Breast epithelium (tissue), 4 donors: ENCODE data around the gene SLC25A20. TPM values are rescaled to one million over a fixed set of nuclear protein-coding genes. Genes with fewer than 3 reads are reported as not detected.

ENCODE experiments used
- DNase-seq, 2 donors: peaks; one replicate each; pipeline ENCODE4 v3.0.0-alpha.2; 2019; ENCODE audit warnings: low spot score in 2 of 2
- H3K27ac ChIP-seq, 2 donors: fragments of 200-600 bp; sonication (generic) in 1 of 2; one replicate each; pipeline ENCODE4 v1.5.1; 2016 to 2019; ENCODE audit warnings: mild to moderate bottlenecking in 1 of 2
- H3K27me3 ChIP-seq, 2 donors: fragments of 200-600 bp; sonication (generic) in 1 of 2; one replicate each; pipeline versions ENCODE4 v1.5.1 to v1.6.0; 2017 to 2019; ENCODE audit warnings: control low read depth in 1 of 2, mild to moderate bottlenecking in 1 of 2
- H3K36me3 ChIP-seq: fragments of 200-600 bp; one replicate; pipeline ENCODE4 v1.5.1; 2019
- H3K4me1 ChIP-seq, 2 donors: fragments of 200-600 bp; sonication (generic); one replicate each; pipeline ENCODE4 v1.5.1; 2016 to 2019; ENCODE audit warnings: control low read depth in 1 of 2
- H3K4me3 ChIP-seq, 3 donors: fragments of 200-600 bp; sonication (generic); 1 replicate in 2 of 3; 2 replicates in 1 of 3; pipeline ENCODE4 v1.5.1; 2016 to 2019; ENCODE audit warnings: mild to moderate bottlenecking in 3 of 3, moderate library complexity in 2 of 3
- H3K9me3 ChIP-seq, 2 donors: fragments of 200-600 bp; sonication (generic) in 1 of 2; one replicate each; pipeline ENCODE4 v1.5.1; 2016 to 2019; ENCODE audit warnings: control low read depth in 1 of 2
- POLR2A ChIP-seq: fragments of 450-650 bp; IDR thresholded peaks from one replicate; pipeline ENCODE4 v1.6.1; 2016; ENCODE audit warnings: antibody characterized with exemption, mild to moderate bottlenecking, moderate library complexity
- POLR2AphosphoS5 ChIP-seq, 3 donors: sonication (generic); formaldehyde crosslinking; IDR thresholded peaks; one replicate each; pipeline ENCODE4 v1.6.1; 2017; ENCODE audit warnings: antibody characterized with exemption in 3 of 3
- intact Hi-C: fragments of 100-400 bp; cut with DNase I; formaldehyde crosslinking; loops from one replicate; pipeline ENCODE4 v1.15.1; 2023; ENCODE audit warnings: low total_unique reads
- total RNA-seq, 3 donors: library from RNA; depleted of rRNA; stranded (reverse); fragments of >200 nt; gene quantifications; one replicate each; pipeline ENCODE4 v1.1.0, GENCODE V29; 2016
- TF ChIP-seq, protein P1 (sequence below), 3 donors: fragments of 450-650 bp; IDR thresholded peaks; one replicate each; pipeline ENCODE4 v1.5.1; 2016 to 2017; ENCODE audit warnings: antibody characterized with exemption in 3 of 3, mild to moderate bottlenecking in 3 of 3, moderate library complexity in 3 of 3

SLC25A20 gene
- 10 to 100 TPM; 24.7 to 37.3 (median 30.2) TPM for total RNA-seq

DNA sequence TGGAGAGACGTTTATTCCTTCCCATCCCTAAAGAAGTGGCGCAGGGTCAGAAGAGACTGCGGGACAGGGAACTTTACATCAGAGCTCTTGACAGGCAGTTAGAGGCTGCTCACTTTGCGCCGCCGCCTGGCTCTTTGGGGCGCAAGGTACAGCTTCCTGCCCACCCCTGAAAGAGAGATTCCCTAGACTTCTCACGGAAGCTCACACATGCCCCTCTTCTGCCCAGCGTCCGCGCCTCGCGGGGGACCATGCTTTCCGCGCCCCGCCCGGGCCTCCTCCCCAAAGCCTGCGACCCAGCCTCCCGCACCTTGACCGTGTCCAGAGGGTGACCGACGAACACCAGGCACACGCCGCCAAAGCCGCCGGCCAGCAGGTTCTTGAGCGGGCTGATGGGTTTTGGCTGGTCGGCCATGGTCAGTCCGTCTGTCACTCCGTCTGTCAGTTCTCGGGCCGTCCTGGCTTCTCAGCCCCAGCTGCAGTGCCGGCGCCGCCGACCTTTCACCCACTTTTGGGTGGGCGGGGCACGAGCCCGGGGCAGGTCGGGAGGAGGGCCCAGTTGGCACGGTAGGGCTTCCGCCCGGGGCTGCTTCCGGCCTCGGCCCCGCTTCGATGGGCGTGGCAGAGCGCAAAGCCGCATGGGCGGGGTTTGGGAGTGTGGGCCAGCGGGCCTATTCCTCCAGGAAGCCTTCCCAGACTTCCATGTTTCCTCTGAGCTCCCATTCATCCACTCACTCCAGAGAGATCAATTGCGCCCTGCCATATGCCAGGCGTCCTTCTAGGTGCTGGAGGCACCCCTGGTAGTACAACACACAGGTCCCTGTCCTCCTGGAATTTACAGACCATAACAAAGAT, at the start of gene SLC25A20:
Gene SLC25A20 (minus strand): TSS at position 500 of the 852 bp plus-strand sequence. CDS start 88 bp downstream, at position 412.
- intact Hi-C loops, result no loop called here
- DNase-seq, result peak; percentile 66 to 86
- Histone ChIP-seq H3K9me3 (no peaks in the 10 kb centered on the region), H3K4me3 (peak within 1 kb of the TSS; percentile 60 to 81 (median 75)), H3K27ac (peak within 1 kb of the TSS; percentile 76 to 81), H3K27me3 (no peaks in the 10 kb centered on the region), H3K36me3 (no peaks in the 10 kb centered on the region), H3K4me1 (peaks cover 0 to 7% of the 10 kb centered on the region in 2 donors)
- TF ChIP-seq, protein P1, sequence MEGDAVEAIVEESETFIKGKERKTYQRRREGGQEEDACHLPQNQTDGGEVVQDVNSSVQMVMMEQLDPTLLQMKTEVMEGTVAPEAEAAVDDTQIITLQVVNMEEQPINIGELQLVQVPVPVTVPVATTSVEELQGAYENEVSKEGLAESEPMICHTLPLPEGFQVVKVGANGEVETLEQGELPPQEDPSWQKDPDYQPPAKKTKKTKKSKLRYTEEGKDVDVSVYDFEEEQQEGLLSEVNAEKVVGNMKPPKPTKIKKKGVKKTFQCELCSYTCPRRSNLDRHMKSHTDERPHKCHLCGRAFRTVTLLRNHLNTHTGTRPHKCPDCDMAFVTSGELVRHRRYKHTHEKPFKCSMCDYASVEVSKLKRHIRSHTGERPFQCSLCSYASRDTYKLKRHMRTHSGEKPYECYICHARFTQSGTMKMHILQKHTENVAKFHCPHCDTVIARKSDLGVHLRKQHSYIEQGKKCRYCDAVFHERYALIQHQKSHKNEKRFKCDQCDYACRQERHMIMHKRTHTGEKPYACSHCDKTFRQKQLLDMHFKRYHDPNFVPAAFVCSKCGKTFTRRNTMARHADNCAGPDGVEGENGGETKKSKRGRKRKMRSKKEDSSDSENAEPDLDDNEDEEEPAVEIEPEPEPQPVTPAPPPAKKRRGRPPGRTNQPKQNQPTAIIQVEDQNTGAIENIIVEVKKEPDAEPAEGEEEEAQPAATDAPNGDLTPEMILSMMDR (IDR thresholded peaks at IDR 0.05), result no peak
- TF ChIP-seq POLR2AphosphoS5 (IDR thresholded peaks at IDR 0.05), result peak in 2 of 3 donors; percentile 39 to 44

DNA sequence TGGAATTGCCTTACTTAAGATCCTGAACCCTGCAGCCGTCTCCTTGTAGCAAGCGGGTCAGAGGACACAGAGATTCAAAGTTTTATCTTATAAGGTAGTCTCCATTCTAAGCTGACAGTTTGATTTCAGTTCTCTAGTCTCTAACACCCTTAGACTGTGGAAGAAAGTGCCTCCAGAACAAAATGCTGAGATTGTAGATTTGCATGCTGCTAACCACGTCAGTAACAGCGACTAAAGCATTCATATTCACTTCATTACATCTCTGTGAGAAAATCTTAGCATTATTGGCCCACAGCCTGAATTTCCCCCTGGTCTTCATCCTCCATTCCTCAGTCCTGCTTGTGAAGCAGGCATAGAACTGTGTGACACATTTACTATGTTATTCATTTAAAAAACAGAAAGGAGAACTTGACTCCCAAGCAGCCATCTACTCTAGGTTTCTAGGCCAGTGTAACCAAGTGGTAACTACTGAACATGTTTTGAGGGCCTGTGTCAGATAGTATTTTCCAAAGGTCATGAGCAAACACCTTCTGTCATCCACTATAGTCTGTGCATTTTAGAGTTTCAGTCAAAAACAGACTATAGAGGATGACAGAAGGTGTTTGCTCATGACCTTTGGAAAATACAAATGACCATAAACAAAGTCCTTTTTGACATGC, 47.3 kb upstream of the SLC25A20 start:
- intact Hi-C loops, result no loop called here
- no peak overlapping the region for H3K27ac ChIP-seq
- no peaks in the 10 kb centered on the region for H3K4me1 ChIP-seq

GRCh38 chr3:48945432-48945831, 46.8 kb upstream of the SLC25A20 start:
- H3K4me3 ChIP-seq, result no peak overlapping the region
- no peaks in the 10 kb centered on the region for H3K36me3 ChIP-seq
- no peak for TF ChIP-seq POLR2A
- TF ChIP-seq, protein P1 (IDR thresholded peaks at IDR 0.05), result no peak
- TF ChIP-seq POLR2AphosphoS5 (IDR thresholded peaks at IDR 0.05), result no peak
- no peaks in the 10 kb centered on the region for H3K4me1 ChIP-seq
- no peaks in the 10 kb centered on the region for H3K27me3 ChIP-seq
- no peaks in the 10 kb centered on the region for H3K9me3 ChIP-seq
- no peak overlapping the region for H3K27ac ChIP-seq
- DNase-seq, result no peak
- intact Hi-C loops, result no loop called here

More for the DNA sequence above, 47.3 kb upstream of the SLC25A20 start:
- no peak overlapping the region for H3K4me3 ChIP-seq
- no peaks in the 10 kb centered on the region for H3K27me3 ChIP-seq
- no peak for DNase-seq
- no peak for TF ChIP-seq POLR2A
- no peak for TF ChIP-seq POLR2AphosphoS5 (IDR thresholded peaks at IDR 0.05)
- TF ChIP-seq, protein P1 (IDR thresholded peaks at IDR 0.05), result no peak
- H3K36me3 ChIP-seq, result no peaks in the 10 kb centered on the region
- no peaks in the 10 kb centered on the region for H3K9me3 ChIP-seq

DNA sequence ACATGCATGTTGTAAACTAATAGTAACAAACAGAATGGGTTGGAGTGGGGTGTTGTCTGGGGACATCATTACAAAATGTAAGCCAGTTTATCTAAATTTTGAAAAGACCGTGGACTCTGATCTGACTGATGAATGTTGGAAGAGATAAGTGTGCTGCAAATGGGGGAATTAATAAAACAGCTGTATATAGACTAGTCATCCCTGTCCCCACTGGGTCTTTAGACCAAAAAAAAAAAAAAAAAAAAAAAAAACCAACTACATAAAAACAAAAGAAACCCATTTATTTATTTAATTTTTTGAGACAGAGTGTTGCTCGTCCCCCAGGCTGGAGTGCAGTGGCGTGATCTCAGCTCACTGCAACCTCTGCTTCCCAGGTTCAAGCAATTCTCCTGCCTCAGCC, 40.0 kb upstream of the SLC25A20 start:
- TF ChIP-seq POLR2A, result no peak
- TF ChIP-seq, protein P1 (IDR thresholded peaks at IDR 0.05), result no peak
- TF ChIP-seq POLR2AphosphoS5 (IDR thresholded peaks at IDR 0.05), result no peak
- H3K27ac ChIP-seq, result no peak overlapping the region
- H3K9me3 ChIP-seq, result no peaks in the 10 kb centered on the region
- H3K4me1 ChIP-seq, result no peaks in the 10 kb centered on the region
- no peaks in the 10 kb centered on the region for H3K27me3 ChIP-seq
- DNase-seq, result no peak
- H3K36me3 ChIP-seq, result no peaks in the 10 kb centered on the region
- intact Hi-C loops, result no loop called here
- H3K4me3 ChIP-seq, result no peak overlapping the region

DNA sequence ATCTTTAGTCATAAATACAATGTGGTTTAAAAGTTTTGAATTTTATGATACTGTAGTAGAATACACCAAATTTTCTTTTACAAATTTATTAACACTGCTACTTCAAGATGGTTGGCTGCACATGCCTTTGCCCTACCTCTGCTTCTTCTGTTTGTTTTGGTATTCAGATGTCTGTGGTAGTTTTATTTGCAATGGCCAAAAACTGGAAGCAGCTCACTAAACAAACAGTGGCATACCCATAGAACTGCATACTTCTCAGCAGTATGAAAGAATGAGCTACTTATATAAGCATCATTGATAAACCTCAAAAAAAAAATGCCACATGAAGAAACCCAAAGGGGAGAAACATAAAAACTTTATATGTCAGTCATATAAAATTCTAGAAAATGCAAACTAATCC, 39.5 kb upstream of the SLC25A20 start:
- Histone ChIP-seq H3K27me3 (no peaks in the 10 kb centered on the region), H3K36me3 (no peaks in the 10 kb centered on the region), H3K9me3 (no peaks in the 10 kb centered on the region), H3K4me3 (no peak overlapping the region), H3K4me1 (no peaks in the 10 kb centered on the region), H3K27ac (no peak overlapping the region)
- TF ChIP-seq, protein P1 (IDR thresholded peaks at IDR 0.05), result no peak
- TF ChIP-seq POLR2A, result no peak
- TF ChIP-seq POLR2AphosphoS5 (IDR thresholded peaks at IDR 0.05), result no peak
- DNase-seq, result no peak
- intact Hi-C loops, result no loop called here
